ENCODE results near the gene PSEN1.

Gene PSEN1

GRCh38 chr14:73253323-73253610 is 117.0 kb downstream of the PSEN1 start:
- DNase-seq (ENCODE audit: low read depth, low spot score) = no peak

DNA sequence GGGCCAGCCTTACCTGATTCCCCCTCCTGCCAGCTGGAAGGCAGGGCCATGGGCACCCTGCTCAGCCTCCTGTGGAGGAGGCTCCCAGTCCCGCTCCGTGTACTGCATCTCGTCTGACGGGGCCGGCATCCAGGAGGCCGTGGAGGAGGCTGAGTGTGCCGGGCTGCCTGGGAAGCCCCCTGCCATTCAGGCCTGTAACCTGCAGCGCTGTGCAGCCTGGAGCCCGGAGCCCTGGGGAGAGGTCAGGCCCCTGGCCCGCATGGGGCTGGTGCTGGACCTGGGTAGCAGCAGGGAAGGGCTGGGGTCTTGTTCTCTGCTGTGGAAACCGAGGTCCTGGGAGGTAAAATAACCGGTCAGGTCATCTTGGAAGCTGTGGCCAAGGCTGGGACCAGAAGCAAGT is 117.4 kb downstream of the PSEN1 start:
- no peak for DNase-seq (ENCODE audit: low read depth, low spot score)

- DNase-seq (ENCODE audit: low read depth, low spot score) = no peak
These were observed 118.1 kb downstream of the PSEN1 start for GRCh38 chr14:73254247-73255004.

GRCh38 chr14:73255005-73255400 is 118.7 kb downstream of the PSEN1 start:
- DNase-seq (ENCODE audit: low read depth, low spot score) = no peak

DNA sequence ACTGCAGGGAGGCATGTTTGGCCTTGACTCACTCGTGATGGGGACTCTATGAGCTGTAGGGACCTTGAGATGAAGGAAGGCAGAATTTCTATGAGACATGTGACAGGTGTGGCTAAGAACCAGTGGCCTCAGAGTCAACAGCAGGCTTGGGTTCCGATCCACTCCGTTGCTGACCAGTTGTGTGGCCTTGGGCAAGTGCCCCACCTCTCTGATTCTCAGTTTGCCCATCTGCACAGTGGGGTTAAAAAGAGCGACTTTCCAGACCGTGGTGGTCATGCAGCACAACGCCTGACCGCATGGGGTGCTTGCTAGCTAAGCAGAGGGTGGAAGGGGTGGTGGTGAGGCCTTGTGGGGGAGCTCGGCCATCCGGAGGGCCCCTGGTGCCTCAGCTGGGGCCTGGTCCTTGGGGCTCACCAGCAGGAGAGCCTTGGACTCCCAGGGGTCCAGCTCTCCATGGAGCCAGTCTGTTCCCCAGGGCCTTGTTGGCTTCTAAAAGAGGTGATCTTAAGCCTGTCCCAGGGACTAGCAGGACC is 119.5 kb downstream of the PSEN1 start:
- DNase-seq (ENCODE audit: low read depth, low spot score) = no peak

DNA sequence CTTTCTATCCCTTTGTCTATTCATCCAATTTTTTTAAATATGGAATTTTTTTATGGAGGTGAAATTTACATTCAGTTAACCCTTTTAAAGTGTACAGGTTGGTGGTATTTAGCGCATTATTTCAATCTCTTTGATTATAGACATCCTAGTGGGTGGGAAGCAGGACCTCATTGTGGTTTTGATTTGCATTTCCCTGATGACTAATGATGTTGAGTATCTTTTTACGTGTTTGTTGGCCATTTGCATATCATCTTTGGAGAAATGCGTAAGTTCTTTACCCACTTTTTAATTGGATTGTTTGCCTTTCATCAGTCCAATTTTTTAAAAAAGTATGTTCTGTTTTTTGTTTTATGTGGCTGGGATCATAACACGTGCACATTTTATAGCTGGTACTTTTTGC is 121.8 kb downstream of the PSEN1 start:
- DNase-seq (ENCODE audit: low read depth, low spot score) = no peak

- no peak for DNase-seq (ENCODE audit: low read depth, low spot score)
These were observed 122.7 kb downstream of the PSEN1 start for GRCh38 chr14:73258845-73259611.

DNA sequence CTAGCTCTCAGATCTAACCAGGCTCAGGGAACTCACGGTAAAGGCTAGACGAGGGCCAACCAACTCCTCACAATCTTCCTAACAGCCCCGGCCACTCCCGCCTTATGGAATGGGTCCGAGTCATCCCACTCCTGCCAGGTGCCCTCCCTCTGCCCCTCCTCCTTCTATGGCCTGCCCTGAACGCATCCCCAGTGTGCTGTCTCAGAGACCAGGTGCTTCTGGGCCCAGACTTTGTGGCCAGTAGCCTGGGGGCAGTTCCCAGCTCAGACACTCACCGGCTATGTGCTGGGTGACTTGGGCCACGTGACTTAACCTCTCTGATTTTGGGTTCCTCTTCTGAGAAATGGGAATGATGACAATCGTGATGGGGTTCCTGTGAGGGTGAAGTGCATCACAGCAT is 123.5 kb downstream of the PSEN1 start:
- DNase-seq (ENCODE audit: low read depth, low spot score) = no peak

GRCh38 chr14:73260574-73260973 is 124.3 kb downstream of the PSEN1 start:
- no peak for DNase-seq (ENCODE audit: low read depth, low spot score)

DNA sequence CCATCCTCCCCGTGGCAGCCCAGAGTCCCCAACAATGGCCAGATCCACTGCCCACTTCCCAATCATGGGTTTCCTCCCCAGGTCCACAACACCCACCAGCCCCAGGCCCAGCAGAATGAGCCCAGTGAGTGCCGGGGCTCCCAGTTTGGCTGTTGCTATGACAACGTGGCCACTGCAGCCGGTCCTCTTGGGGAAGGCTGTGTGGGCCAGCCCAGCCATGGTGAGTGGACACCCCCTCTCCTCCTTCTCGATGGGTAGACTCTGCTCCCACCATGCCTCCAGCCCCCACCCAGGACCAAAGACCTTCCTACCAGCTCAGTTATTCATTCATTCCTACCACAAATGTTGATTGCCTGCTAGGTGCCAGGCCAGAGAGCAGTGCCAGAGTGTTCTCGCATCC is 124.8 kb downstream of the PSEN1 start:
- DNase-seq (ENCODE audit: low read depth, low spot score) = no peak

GRCh38 chr14:73261520-73262426 is 125.5 kb downstream of the PSEN1 start:
- DNase-seq (ENCODE audit: low read depth, low spot score) = no peak

DNA sequence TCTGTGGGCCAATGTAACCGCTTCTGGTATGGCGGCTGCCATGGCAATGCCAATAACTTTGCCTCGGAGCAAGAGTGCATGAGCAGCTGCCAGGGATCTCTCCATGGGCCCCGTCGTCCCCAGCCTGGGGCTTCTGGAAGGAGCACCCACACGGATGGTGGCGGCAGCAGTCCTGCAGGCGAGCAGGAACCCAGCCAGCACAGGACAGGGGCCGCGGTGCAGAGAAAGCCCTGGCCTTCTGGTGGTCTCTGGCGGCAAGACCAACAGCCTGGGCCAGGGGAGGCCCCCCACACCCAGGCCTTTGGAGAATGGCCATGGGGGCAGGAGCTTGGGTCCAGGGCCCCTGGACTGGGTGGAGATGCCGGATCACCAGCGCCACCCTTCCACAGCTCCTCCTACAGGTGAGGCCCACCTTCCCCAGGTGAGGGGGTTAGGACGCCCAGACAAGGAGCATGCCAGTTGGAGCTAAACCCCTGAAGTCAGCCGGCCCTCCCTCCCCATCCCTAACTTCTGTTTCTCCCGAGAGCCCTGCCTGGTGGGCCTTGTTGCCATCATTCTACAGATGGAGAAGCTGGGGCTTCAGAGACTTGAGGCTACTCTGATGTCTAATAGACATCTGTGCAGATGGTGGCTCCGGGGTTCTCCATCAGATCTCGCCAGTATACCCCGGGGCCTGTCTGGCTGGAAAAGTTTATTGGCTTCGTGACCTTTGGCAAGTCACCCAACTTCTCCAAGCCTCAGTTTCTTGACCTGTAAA is 126.3 kb downstream of the PSEN1 start:
- DNase-seq (ENCODE audit: low read depth, low spot score) = no peak

- no peak for DNase-seq (ENCODE audit: low read depth, low spot score)
These were observed 127.3 kb downstream of the PSEN1 start for GRCh38 chr14:73263606-73264005.

- DNase-seq (ENCODE audit: low read depth, low spot score) = no peak
These were observed 128.0 kb downstream of the PSEN1 start for GRCh38 chr14:73264080-73264884.

DNA sequence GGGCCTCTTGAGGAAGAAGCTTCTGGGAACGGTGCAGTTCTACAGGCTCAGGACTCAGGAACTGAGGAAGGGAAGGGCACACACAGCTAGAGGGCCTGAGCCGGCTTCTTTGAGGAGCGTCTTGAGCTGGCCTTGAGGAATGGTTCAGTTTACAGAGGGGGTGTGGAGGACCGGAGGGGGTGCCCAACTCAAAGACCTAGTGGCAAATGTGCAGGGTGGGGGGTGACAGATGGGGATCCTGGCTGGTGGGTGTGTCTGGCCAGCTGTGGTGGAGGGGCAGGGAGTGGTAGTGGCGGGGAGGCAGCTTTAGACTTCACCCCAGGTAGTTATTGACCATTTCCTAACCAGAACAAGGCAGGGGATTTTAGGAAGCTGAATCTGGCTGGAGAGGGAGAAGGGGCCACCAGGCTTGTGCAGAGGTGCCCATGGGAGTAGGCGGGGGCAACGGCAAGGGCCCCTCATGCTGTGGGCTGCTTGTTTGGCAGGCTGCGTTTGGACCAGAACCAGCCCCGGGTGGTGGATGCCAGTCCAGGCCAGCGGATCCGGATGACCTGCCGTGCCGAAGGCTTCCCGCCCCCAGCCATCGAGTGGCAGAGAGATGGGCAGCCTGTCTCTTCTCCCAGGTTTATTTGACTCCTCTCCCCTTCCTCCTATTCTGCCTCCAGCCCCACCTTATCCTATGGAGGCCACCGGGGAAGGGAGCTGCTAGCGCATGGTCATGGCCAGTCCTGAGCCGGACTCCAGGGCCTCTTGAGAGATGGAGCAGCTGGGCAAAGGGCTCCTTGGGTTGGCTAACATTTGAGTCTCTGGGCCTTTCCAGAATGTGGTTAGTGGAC is 128.8 kb downstream of the PSEN1 start:
- no peak for DNase-seq (ENCODE audit: low read depth, low spot score)

DNA sequence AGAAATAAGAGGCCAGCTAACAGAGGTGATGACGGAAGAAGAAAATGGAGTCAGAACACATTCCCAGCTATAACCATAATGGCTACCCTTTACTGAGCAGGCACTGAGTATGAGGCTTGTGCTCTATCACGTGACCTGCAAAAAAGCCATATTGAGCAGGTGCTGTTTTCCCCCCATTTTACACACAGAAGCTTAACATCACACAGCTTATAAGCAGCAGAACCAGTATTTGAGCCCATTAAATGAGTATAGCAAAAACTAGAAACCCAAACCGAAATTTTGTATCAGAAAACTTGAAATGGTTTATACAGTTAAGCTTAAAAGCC is 129.4 kb downstream of the PSEN1 start:
- DNase-seq (ENCODE audit: low read depth, low spot score) = no peak

GRCh38 chr14:73266317-73266716 is 130.0 kb downstream of the PSEN1 start:
- DNase-seq (ENCODE audit: low read depth, low spot score) = no peak

DNA sequence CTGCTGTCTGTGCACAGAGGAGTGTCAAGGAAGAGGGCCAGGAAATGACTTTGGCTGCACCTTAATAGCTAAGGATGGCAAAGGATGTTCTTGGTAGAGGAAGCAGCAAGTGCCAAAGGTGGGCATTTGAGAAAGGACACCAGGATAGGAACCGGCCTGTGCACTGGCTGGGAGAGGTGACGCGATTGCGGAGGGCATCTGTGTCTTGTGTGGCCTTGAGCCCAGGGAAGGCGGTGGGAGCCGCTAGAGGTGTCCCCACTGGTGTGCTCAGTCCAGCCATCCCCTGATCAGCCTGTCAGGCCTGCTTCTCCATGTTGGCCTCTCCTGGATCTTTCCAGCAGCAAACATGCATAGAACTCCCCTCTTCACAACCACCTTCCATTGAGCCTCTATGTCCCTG is 131.2 kb downstream of the PSEN1 start:
- no peak for DNase-seq (ENCODE audit: low read depth, low spot score)

GRCh38 chr14:73269729-73270531 is 133.6 kb downstream of the PSEN1 start:
- no peak for DNase-seq (ENCODE audit: low read depth, low spot score)

Measured in iPS DF 19.7 (cell line).